ENCODE data around the gene CACNB1. TPM values are rescaled to one million over a fixed set of nuclear protein-coding genes. Genes with fewer than 3 reads are reported as not detected.

CACNB1 gene
- total RNA-seq, 1 donor from 2014 or later: 146 TPM

Other genes starting within 250 kb of the CACNB1 start
- not detected for gene FBXO47, start 230.3 kb downstream of the CACNB1 start, total RNA-seq
- 0.52 TPM for gene PLXDC1, start 46.0 kb downstream of the CACNB1 start, total RNA-seq
- gene ARL5C, start 31.5 kb downstream of the CACNB1 start, total RNA-seq: under 0.01 TPM
- gene RPL19, start 2.6 kb upstream of the CACNB1 start, total RNA-seq: 1,766 TPM
- not detected for gene STAC2, start 28.3 kb upstream of the CACNB1 start, total RNA-seq
- gene FBXL20, start 204.0 kb upstream of the CACNB1 start, total RNA-seq: 6.3 TPM